Measurements from ENCODE around the gene ENKUR.

- TF ChIP-seq ETV6 (conservative IDR thresholded peaks at IDR 0.05 in 1 of 2, IDR thresholded peaks at IDR 0.05 in 1 of 2; ENCODE audit: borderline replicate concordance in 1 of 2, low read depth in 1 of 2) = no peak
- TF ChIP-seq RBBP5 (conservative IDR thresholded peaks at IDR 0.05) = no peak
- no peak for TF ChIP-seq POLR2A (IDR thresholded peaks at IDR 0.05; ENCODE audit: low read depth, low read length)
- TF ChIP-seq SRF (IDR thresholded peaks at IDR 0.05; ENCODE audit: low read depth in 2 of 2, low read length in 2 of 2) = no peak
- no peak for TF ChIP-seq REST (IDR thresholded peaks at IDR 0.05; ENCODE audit: low read depth, low read length)
- no peak for TF ChIP-seq SIN3A (IDR thresholded peaks at IDR 0.05; ENCODE audit: low read depth, low read length)
- no peak for TF ChIP-seq EZH2 (IDR thresholded peaks at IDR 0.05; ENCODE audit: borderline replicate concordance, control insufficient read depth, low read depth, low read length)
- TF ChIP-seq CEBPZ (IDR thresholded peaks at IDR 0.05; ENCODE audit: low read depth, low read length) = no peak
- no peak for TF ChIP-seq BACH1 (IDR thresholded peaks at IDR 0.05; ENCODE audit: borderline replicate concordance)
- TF ChIP-seq, protein P1, sequence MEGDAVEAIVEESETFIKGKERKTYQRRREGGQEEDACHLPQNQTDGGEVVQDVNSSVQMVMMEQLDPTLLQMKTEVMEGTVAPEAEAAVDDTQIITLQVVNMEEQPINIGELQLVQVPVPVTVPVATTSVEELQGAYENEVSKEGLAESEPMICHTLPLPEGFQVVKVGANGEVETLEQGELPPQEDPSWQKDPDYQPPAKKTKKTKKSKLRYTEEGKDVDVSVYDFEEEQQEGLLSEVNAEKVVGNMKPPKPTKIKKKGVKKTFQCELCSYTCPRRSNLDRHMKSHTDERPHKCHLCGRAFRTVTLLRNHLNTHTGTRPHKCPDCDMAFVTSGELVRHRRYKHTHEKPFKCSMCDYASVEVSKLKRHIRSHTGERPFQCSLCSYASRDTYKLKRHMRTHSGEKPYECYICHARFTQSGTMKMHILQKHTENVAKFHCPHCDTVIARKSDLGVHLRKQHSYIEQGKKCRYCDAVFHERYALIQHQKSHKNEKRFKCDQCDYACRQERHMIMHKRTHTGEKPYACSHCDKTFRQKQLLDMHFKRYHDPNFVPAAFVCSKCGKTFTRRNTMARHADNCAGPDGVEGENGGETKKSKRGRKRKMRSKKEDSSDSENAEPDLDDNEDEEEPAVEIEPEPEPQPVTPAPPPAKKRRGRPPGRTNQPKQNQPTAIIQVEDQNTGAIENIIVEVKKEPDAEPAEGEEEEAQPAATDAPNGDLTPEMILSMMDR (IDR thresholded peaks at IDR 0.05 in 2 of 3, conservative IDR thresholded peaks at IDR 0.05 in 1 of 3; ENCODE audit: control insufficient read depth in 2 of 3, extremely low read depth in 1 of 3, insufficient read depth in 1 of 3, low read depth in 3 of 3, low read length in 3 of 3) = no peak
- TF ChIP-seq ZZZ3 (IDR thresholded peaks at IDR 0.05; ENCODE audit: control insufficient read depth, insufficient read length, low read depth) = no peak
Measured at GRCh38 chr10:24969841-24970281, 46.1 kb downstream of the ENKUR start.
